Endothelial cell (in vitro differentiated cells): ENCODE data around the gene SPON2. TPM values are rescaled to one million over a fixed set of nuclear protein-coding genes. Genes with fewer than 3 reads are reported as not detected.

ENCODE experiments used
- DNase-seq: peaks from one replicate; pipeline ENCODE4 v3.0.0; 2021; ENCODE audit warnings: low spot score
- H3K27ac Mint-ChIP-seq: one replicate; pipeline ENCODE4 v1.8.0; 2021; ENCODE audit warnings: mixed read lengths, inconsistent platforms; ENCODE audit not compliant: unreplicated experiment
- H3K27me3 Mint-ChIP-seq: one replicate; pipeline ENCODE4 v1.8.0; 2021; ENCODE audit warnings: mild to moderate bottlenecking, moderate library complexity, mixed read lengths, inconsistent platforms; ENCODE audit not compliant: unreplicated experiment
- H3K36me3 Mint-ChIP-seq: one replicate; pipeline ENCODE4 v1.8.0; 2021; ENCODE audit warnings: mild to moderate bottlenecking, low read depth, mixed read lengths, inconsistent platforms; ENCODE audit not compliant: unreplicated experiment
- H3K4me1 Mint-ChIP-seq: one replicate; pipeline ENCODE4 v1.8.0; 2021; ENCODE audit warnings: mild to moderate bottlenecking, mixed read lengths, inconsistent platforms; ENCODE audit not compliant: unreplicated experiment
- H3K4me3 Mint-ChIP-seq: one replicate; pipeline ENCODE4 v1.8.0; 2021; ENCODE audit warnings: mild to moderate bottlenecking, mixed read lengths, inconsistent platforms; ENCODE audit not compliant: unreplicated experiment
- H3K9me3 Mint-ChIP-seq: one replicate; pipeline ENCODE4 v1.8.0; 2021; ENCODE audit warnings: mixed read lengths, inconsistent platforms; ENCODE audit not compliant: unreplicated experiment
- total RNA-seq: library from RNA; stranded (reverse); fragmentation: NEBNext Ultra II Directional; extraction: Animal tissue kit (Norgen Biotek cat#: 25700); gene quantifications from one replicate; pipeline ENCODE4 v1.2.1, GENCODE V29; 2021; ENCODE audit not compliant: unreplicated experiment
- TF ChIP-seq, protein P1 (sequence below): fragments of 200-600 bp; sonication (generic); IDR thresholded peaks from one replicate; pipeline ENCODE4 v1.5.0; 2021; ENCODE audit warnings: antibody characterized with exemption; ENCODE audit not compliant: unreplicated experiment

The SPON2 gene
- total RNA-seq, 1 donor from 2014 or later: 0.97 TPM

DNA sequence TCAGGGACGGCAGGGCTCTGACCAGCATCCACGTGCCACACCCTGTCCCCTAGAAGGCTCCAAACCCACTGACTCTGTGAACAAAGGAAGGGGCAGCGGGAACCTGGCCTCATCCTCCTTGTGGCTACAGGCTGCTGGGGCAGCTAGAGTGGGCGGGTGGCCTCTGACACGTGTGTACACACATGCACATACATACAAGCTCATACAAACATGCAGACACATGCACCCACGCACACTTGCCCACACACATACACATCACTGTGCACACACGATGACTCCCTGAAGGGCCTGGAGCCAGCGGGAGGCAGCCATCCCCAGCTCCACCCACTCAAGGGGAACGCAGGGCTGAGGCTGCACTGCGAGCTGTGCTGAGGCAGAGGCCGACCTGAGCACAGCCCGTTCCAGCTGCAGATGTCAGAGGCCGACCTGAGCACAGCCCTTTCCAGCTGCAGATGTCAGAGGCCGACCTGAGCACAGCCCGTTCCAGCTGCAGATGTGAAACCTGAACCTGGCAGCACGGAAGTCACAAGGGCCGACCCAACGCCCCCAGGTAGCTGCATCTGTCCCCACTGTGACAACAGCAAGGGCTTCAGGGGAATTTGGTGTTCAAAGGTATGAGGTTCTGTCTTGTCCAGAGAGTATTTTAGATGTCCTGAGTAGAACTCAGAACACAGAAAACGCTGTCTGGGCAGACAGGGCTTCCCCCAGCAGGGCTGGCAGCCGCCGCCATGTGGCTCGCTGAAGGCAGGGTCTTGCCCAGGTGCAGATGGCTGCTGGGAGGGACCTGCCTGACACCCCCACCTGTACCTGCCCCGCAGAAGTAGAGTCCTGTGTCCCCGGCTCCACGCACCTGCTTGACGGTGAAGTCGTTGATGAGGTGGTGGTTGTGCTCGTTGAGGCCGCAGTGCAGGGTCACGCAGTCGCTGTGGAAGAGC is 43.0 kb upstream of the SPON2 start:
- DNase-seq: no peak
- no peaks in the 10 kb centered on the region for H3K4me1 Mint-ChIP-seq
- TF ChIP-seq, protein P1, sequence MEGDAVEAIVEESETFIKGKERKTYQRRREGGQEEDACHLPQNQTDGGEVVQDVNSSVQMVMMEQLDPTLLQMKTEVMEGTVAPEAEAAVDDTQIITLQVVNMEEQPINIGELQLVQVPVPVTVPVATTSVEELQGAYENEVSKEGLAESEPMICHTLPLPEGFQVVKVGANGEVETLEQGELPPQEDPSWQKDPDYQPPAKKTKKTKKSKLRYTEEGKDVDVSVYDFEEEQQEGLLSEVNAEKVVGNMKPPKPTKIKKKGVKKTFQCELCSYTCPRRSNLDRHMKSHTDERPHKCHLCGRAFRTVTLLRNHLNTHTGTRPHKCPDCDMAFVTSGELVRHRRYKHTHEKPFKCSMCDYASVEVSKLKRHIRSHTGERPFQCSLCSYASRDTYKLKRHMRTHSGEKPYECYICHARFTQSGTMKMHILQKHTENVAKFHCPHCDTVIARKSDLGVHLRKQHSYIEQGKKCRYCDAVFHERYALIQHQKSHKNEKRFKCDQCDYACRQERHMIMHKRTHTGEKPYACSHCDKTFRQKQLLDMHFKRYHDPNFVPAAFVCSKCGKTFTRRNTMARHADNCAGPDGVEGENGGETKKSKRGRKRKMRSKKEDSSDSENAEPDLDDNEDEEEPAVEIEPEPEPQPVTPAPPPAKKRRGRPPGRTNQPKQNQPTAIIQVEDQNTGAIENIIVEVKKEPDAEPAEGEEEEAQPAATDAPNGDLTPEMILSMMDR: no peak
- H3K27me3 Mint-ChIP-seq: peaks cover 6% of the 10 kb centered on the region
- no peak overlapping the region for H3K27ac Mint-ChIP-seq
- no peak overlapping the region for H3K4me3 Mint-ChIP-seq
- no peaks in the 10 kb centered on the region for H3K9me3 Mint-ChIP-seq
- peaks cover 11% of the 10 kb centered on the region for H3K36me3 Mint-ChIP-seq

DNA sequence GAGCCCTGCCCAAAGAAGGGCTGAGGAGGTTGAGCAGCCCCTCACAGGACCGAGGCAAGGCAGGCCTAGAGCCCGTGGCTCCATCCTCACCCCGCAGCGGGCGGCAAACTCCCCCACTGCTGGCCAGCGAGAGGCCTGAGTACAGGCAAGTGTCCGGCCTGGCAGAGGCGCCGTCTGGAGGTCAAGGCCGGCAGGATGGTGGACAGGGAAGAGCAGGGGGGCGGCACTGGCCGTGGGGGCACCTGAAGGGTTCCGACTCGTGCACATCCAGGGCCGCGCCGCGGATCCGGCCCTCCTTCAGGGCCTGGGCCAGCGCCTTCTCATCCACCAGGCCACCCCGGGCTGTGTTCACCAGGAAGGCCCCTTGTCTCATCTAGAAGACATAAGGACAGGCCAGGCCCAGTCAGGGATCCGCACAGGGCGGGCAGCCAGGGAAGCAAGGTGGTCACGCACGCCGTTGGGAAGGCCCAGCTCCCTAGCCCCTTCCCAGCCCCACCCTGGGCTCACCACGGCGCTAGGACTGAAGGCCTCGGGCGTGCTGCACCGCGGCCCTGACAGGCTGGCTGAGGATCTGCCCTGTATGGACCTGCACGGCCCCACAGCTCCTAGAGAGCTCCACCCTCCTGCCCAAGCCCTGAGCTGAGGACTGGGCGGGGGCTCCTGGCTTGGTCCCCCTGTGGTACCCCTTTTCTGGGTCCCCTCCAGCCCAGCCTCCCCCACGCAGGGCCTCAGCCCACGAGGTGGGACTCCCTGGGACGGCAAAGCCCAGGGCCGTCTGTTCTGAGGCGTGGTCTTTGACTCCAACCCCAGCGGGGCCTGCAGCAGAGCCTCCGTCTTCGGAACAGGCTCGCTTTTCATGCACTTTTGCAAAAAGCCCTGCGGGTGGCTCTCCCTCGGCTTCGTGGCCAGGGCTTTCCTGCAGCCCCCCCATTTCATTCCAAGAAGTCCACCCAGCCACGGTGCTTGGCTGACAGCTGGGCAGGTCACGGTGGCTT is 42.0 kb upstream of the SPON2 start:
- TF ChIP-seq, protein P1: no peak
- peaks cover 6% of the 10 kb centered on the region for H3K27me3 Mint-ChIP-seq
- H3K4me3 Mint-ChIP-seq: no peak overlapping the region
- H3K27ac Mint-ChIP-seq: no peak overlapping the region
- no peaks in the 10 kb centered on the region for H3K9me3 Mint-ChIP-seq
- no peaks in the 10 kb centered on the region for H3K4me1 Mint-ChIP-seq
- peaks cover 11% of the 10 kb centered on the region for H3K36me3 Mint-ChIP-seq
- no peak for DNase-seq

DNA sequence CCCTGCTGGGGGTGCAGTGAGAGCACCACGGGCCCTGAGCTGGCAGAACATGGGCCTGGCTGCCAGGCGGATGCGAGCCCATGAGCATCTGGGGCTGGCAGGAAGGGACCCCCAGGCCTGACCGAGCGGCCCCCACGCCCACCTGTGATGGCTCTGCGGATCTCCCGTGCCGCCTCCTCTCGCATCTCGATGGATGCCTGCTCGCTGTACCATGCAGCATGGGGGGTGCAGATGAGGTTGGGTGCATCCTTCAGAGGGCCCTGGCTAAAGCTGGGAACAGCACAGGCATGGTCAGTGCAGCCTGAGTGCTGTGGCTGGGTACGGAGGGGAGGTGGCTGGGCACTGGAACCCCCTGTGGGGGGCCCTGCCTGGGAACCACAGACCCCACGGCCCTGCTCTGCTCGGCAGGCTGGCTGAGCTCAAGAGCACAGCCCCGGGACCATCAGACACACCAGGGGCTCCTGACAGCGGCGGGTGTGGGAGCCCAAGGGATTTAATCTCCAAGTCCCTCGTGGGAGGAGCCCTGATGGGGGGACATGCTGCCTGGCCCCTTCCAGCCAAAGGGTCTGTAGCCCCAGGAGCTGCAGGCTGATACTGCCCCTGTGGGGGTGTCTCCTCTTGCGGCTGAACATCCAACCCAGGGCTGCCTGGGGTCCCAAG is 41.1 kb upstream of the SPON2 start:
- H3K4me1 Mint-ChIP-seq: no peaks in the 10 kb centered on the region
- peaks cover 8% of the 10 kb centered on the region for H3K27me3 Mint-ChIP-seq
- H3K9me3 Mint-ChIP-seq: no peaks in the 10 kb centered on the region
- no peak for DNase-seq
- TF ChIP-seq, protein P1: no peak
- peaks cover 11% of the 10 kb centered on the region for H3K36me3 Mint-ChIP-seq
- H3K4me3 Mint-ChIP-seq: no peak overlapping the region
- no peak overlapping the region for H3K27ac Mint-ChIP-seq

DNA sequence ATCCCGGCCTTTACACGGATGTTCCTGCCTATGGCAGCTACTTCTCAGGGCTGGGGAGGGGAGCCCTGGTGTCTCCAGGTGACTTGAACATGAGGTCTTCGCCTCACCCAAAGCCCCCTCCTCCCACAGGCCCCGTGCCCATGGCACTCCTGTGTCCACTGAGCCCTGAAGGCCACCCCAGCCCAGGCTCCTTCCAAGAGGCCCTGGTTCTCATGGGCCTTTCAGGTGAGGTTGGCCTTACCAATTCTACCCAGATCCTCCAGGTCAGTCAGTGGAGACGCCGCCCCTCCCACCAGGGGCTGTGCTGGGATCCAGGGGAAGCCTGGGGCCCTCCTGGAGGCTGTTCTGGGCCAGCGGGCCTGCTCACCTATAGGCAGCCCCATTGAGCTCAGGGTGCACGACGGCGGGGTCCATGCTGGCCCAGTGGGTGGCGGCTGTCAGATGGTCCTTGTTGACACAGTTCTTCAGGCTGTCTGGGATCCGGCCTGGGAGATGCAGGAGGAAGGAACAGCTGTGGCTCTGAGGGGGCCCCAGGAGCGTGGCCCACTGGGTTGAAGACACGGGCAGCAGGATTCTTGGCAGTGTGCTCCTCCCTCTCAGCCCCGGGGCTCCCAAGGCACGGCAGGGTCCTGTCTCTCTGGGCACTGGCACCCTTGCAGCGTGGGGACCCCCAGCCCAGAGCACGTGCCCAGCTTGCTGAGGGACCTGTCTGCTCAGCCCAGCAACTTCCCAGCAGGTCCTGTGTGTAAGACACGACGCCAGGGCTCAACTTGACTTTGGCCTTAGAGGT is 40.4 kb upstream of the SPON2 start:
- no peak for DNase-seq
- Mint-ChIP-seq H3K27ac (no peak overlapping the region), H3K4me3 (no peak overlapping the region), H3K4me1 (no peaks in the 10 kb centered on the region), H3K36me3 (peaks cover 10% of the 10 kb centered on the region), H3K9me3 (no peaks in the 10 kb centered on the region), H3K27me3 (peaks cover 9% of the 10 kb centered on the region)
- TF ChIP-seq, protein P1: no peak
